HUES48 (cell line): ENCODE data around the gene MIA2.
"Not testable (repeated sequence)": the region's sequence is repeated elsewhere in the genome, so short reads cannot be mapped to it uniquely, and the experiment has no call there.

Experiments
- H3K27ac ChIP-seq: one replicate; pipeline ENCODE4 v1.7.0; 2013; ENCODE audit warnings: low read depth, low read length, inconsistent platforms
- H3K27me3 ChIP-seq: 2 replicates; pipeline ENCODE4 v1.6.1; 2013; ENCODE audit warnings: mild to moderate bottlenecking, low read length; ENCODE audit not compliant: control insufficient read depth, insufficient read depth
- H3K36me3 ChIP-seq: 2 replicates; pipeline ENCODE4 v1.6.1; 2013; ENCODE audit warnings: low read length; ENCODE audit not compliant: control insufficient read depth, insufficient read depth
- H3K4me1 ChIP-seq: 2 replicates; pipeline ENCODE4 v1.6.1; 2013; ENCODE audit warnings: mild to moderate bottlenecking, low read length; ENCODE audit not compliant: control insufficient read depth, insufficient read depth
- H3K4me3 ChIP-seq: 2 replicates; pipeline ENCODE4 v1.5.1; 2013; ENCODE audit warnings: mild to moderate bottlenecking, low read depth, low read length
- H3K9ac ChIP-seq: 2 replicates; pipeline ENCODE4 v1.6.1; 2013; ENCODE audit warnings: mild to moderate bottlenecking, low read depth, low read length, moderate library complexity
- H3K9me3 ChIP-seq: 2 replicates; pipeline ENCODE4 v1.6.1; 2013; ENCODE audit warnings: low read length; ENCODE audit not compliant: control insufficient read depth, insufficient read depth

MIA2 gene

DNA sequence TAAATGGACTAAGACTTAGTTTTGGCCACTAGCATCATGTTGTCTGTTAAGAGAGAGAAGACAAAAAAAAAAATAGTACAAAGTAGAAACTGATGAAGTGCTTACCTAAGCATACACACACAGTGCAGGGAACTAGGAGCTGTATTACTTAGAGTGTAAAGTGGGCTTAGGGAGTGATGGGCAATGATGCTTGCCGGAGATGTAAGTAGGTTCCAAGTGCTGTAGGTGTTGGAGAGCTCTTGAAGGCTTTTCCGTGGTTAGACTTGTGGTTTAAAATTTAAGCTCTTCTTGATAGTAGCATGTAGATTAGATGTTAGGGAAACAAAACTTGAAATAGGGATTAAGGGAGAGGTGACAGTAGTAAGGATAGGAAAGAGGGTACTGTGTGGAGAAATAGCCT, 34.7 kb downstream of the MIA2 start:
- Histone ChIP-seq H3K27ac (no peak overlapping the region), H3K4me1 (peaks cover 17% of the 10 kb centered on the region; the same call in 1 of the 2 replicates)

DNA sequence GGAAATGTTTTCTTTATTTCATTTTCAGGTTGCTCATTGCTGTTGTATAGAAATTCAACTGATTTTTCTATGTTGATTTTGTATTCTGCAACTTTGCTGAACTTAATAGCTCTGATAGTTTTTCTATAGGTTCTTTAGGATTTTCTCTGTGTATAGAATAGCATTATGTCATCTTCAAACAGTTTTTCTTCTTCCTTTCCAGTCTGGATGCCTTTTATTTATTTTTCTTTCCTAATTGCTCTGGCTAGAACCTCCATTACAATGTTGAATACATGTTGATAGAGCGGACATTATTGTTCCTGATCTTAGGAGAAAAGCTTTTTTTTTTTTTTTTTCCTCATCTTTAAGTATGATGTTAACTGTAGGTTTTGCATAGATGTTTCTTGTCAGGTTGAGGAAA, 39.2 kb downstream of the MIA2 start:
- peaks cover 9% of the 10 kb centered on the region; the same call in 1 of the 2 replicates for H3K4me1 ChIP-seq
- no peak overlapping the region for H3K9ac ChIP-seq
- H3K27me3 ChIP-seq, result no peaks in the 10 kb centered on the region; the same call in 1 of the 2 replicates
- H3K27ac ChIP-seq, result no peak overlapping the region
- no peaks in the 10 kb centered on the region for H3K36me3 ChIP-seq
- peaks cover 12% of the 10 kb centered on the region; the same call in 1 of the 2 replicates for H3K9me3 ChIP-seq
- no peak overlapping the region for H3K4me3 ChIP-seq

More for the DNA sequence above, 34.7 kb downstream of the MIA2 start:
- Histone ChIP-seq H3K27me3 (peaks cover 4% of the 10 kb centered on the region; the same call in 1 of the 2 replicates), H3K9ac (no peak overlapping the region), H3K36me3 (no peaks in the 10 kb centered on the region), H3K9me3 (peaks cover 12% of the 10 kb centered on the region; the same call in 1 of the 2 replicates), H3K4me3 (peak overlapping the region; percentile 82)

DNA sequence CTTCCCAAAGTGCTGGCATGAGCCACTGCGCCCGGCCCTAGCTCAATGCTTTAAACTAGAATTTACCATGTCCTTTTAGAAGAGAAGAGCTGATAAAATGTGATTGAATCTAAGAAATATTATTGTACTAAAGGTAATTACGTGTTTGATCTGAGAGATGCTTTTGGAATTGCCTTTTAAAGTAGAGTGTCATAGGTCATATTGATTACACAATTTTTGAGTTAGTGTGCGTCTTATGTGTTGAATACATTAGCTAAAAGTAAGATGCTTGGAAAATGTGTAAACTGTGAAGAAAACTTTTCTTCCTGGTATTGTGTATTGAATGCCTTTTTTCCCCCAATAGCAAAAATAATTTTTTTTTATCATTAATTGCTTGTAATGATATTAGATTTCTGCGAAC, 41.7 kb downstream of the MIA2 start:
- H3K4me3 ChIP-seq, result no peak overlapping the region
- H3K27ac ChIP-seq, result no peak overlapping the region
- peaks cover 9% of the 10 kb centered on the region; the same call in 1 of the 2 replicates for H3K36me3 ChIP-seq
- H3K9ac ChIP-seq, result no peak overlapping the region
- H3K27me3 ChIP-seq, result no peaks in the 10 kb centered on the region
- H3K4me1 ChIP-seq, result no peaks in the 10 kb centered on the region
- H3K9me3 ChIP-seq, result peaks cover 12% of the 10 kb centered on the region; the same call in 1 of the 2 replicates

DNA sequence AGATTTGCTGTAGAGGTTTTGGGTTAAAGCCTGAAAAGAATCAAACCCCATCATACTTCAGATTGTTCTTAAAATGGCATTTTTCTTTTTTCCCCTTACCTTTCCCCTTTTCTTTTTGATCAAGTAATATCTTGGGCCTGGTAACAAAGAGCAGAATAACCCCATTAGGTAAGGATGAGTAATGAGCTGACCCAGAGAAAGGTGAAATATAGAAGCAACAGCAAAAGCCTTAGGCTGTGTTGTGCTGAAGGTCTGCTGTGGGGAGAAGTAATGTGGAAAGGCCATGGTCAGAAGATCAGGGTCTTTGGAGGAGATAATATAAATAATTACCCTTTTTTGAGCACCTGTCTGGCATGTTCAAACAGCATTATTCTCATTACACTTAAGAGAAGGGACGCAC, 42.3 kb downstream of the MIA2 start:
- H3K27me3 ChIP-seq, result no peaks in the 10 kb centered on the region
- H3K36me3 ChIP-seq, result peaks cover 9% of the 10 kb centered on the region; the same call in 1 of the 2 replicates
- H3K27ac ChIP-seq, result no peak overlapping the region
- no peaks in the 10 kb centered on the region for H3K4me1 ChIP-seq
- no peak overlapping the region for H3K4me3 ChIP-seq
- H3K9me3 ChIP-seq, result peaks cover 9% of the 10 kb centered on the region; the same call in 1 of the 2 replicates
- H3K9ac ChIP-seq, result no peak overlapping the region

DNA sequence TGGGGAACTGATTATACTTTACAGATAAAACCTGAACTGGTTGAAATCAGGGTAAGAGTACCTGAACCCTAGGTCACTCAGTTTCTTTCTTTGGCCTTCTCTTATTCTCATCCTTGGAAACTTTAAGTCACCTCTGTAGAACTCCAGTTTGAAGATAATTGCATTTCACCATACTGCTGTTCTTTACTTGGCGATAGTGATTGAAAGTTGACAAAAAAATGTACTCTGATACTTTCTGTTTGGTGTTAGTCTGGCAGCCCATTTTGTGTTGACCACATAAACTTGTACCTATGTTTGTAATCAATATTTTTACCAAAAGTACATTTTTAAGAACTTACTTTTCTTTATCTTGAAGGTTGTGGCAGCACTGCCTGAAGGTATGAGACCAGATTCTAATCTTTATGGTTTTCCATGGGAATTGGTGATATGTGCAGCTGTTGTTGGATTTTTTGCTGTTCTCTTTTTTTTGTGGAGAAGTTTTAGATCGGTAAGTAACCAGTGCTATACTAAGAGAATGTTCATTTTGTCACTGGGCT, 42.9 kb downstream of the MIA2 start:
- H3K4me3 ChIP-seq, result no peak overlapping the region
- H3K4me1 ChIP-seq, result no peaks in the 10 kb centered on the region
- H3K27ac ChIP-seq, result no peak overlapping the region
- H3K27me3 ChIP-seq, result no peaks in the 10 kb centered on the region
- peaks cover 2% of the 10 kb centered on the region; the same call in 1 of the 2 replicates for H3K9me3 ChIP-seq
- peaks cover 9% of the 10 kb centered on the region; the same call in 1 of the 2 replicates for H3K36me3 ChIP-seq
- H3K9ac ChIP-seq, result no peak overlapping the region

DNA sequence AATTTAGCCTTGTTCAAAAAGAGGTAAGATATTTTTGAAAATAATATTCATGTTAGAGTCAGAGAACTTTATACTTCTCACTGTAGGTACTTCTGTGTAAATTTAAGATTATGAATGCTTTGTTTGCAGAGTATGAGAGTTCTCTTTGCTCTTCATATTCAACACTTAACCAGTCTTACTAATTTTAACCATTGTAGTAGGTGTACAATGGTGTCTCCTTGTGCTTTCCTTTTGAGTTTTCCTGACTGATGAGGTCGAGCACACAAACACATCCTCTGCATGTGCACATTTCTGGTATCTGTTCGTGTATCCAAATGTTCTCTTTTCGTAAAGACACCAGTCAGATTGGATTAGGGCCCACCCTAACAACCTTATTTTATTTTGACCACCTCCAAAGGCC, 45.8 kb downstream of the MIA2 start:
- Histone ChIP-seq H3K9me3 (no peaks in the 10 kb centered on the region; the same call in 1 of the 2 replicates), H3K4me1 (no peaks in the 10 kb centered on the region), H3K4me3 (no peak overlapping the region), H3K9ac (no peak overlapping the region), H3K27me3 (no peaks in the 10 kb centered on the region), H3K27ac (no peak overlapping the region), H3K36me3 (peaks cover 11% of the 10 kb centered on the region; the same call in 1 of the 2 replicates)

DNA sequence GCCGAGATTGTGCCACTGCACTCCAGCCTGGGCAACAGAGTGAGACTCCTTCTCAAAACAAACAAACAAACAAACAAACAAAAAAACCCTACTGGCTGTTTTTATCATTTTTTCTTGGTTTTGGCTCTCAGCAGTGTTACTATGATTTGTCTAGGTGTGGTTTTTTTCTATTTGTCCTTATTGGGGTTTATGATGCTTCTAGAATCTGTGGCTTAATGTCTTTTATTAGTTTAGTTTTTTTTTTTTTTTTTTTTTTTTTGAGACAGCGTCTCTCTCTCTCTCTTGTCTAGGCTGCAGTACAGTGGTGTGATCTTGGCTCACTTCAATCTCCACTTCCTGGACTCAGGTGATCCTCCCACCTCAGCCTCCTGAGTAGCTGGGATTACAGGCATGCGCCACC, 47.0 kb downstream of the MIA2 start:
- peaks cover 11% of the 10 kb centered on the region; the same call in 1 of the 2 replicates for H3K36me3 ChIP-seq
- H3K9me3 ChIP-seq, H3K27me3 ChIP-seq, H3K4me1 ChIP-seq, H3K27ac ChIP-seq, H3K4me3 ChIP-seq, H3K9ac ChIP-seq: not testable (repeated sequence)

DNA sequence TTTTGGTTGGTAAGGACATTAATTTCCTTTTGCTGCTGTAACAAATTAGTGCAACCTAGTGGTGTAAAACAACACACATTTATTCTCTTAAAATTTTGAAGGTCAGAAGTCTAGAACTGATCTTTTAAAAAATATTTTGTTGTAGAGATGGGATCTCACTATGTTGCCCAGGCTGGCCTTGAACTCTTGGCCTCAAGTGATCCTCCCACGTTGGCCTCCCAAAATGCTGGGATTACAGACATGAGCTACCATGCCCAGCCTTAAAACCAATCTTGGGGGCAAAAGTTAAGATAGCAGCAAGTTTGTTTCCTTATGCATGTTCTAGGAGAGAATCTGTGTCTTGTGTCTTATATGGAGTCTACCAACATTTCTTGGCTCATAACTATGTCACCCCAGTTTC, 55.8 kb downstream of the MIA2 start:
- H3K27ac ChIP-seq, result no peak overlapping the region
- H3K9me3 ChIP-seq, result no peaks in the 10 kb centered on the region
- no peak overlapping the region for H3K4me3 ChIP-seq
- no peak overlapping the region for H3K9ac ChIP-seq
- no peaks in the 10 kb centered on the region for H3K27me3 ChIP-seq
- H3K4me1 ChIP-seq, result no peaks in the 10 kb centered on the region
- H3K36me3 ChIP-seq, result peaks cover 13% of the 10 kb centered on the region

DNA sequence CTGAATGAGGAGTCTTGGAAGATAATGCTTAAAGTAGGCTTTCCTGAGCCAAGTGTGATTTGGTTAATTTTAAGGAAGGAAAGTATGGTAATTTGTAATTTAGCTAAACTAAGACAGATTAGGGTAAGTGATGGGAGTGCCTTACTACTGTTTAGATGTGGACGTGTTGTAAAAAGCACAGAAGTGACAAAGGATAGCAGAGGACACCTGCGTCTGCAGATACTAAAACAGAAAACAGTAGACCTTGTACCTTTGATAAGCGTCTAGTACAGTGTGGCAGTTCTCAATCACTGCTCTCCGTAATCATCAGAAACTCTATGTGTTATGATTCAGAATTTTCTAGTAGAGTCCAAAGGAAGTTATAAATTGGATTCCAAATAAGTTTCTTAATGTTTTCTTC, 58.0 kb downstream of the MIA2 start:
- H3K27ac ChIP-seq, result no peak overlapping the region
- H3K27me3 ChIP-seq, result no peaks in the 10 kb centered on the region
- H3K4me1 ChIP-seq, result no peaks in the 10 kb centered on the region
- H3K9me3 ChIP-seq, result no peaks in the 10 kb centered on the region
- H3K4me3 ChIP-seq, result no peak overlapping the region
- H3K9ac ChIP-seq, result no peak overlapping the region
- peaks cover 24% of the 10 kb centered on the region for H3K36me3 ChIP-seq

DNA sequence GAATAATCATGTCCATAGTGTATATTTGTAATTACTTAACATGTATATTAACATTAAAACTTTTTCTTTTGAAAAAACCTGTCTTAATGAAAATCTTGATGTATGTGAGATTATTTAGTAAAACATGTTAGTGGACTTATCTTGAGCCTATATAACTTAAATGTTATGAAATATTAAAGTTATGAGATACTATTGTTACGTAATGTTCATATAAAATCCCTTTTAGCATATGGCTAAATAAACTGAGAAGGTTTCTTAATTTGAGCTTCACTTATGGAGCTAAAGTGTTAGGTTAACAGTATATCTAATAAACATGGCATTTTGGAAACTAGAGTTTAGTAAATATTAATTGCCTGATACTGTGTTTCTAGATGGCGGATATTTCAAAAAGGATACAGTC, 59.9 kb downstream of the MIA2 start:
- H3K36me3 ChIP-seq, result peaks cover 24% of the 10 kb centered on the region
- no peaks in the 10 kb centered on the region for H3K4me1 ChIP-seq
- H3K4me3 ChIP-seq, result no peak overlapping the region
- H3K27ac ChIP-seq, result no peak overlapping the region
- no peaks in the 10 kb centered on the region for H3K9me3 ChIP-seq
- no peak overlapping the region for H3K9ac ChIP-seq
- no peaks in the 10 kb centered on the region for H3K27me3 ChIP-seq

DNA sequence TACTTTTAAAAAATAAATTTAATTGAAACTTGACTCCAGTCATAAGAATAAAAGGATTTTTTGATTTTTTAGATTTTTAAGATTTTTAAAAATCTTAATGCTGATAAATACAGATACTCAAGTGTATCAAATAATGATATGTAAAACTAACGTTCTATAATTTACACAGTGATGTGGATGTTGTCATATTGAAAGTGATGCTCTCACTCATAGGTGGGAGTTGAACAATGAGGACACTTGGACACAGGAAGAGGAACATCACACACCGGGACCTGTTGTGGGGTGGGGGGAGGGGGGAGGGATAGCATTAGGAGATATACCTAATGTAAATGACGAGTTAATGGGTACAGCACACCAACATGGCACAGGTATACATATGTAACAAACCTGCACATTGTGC, 66.7 kb downstream of the MIA2 start:
- H3K27me3 ChIP-seq, H3K4me1 ChIP-seq, H3K9me3 ChIP-seq, H3K9ac ChIP-seq, H3K27ac ChIP-seq, H3K4me3 ChIP-seq: not testable (repeated sequence)
- H3K36me3 ChIP-seq, result peaks cover 14% of the 10 kb centered on the region
